K562 (cell line): ENCODE data around the gene PAN2. TPM values are rescaled to one million over a fixed set of nuclear protein-coding genes. Genes with fewer than 3 reads are reported as not detected.

Source experiments
- ATAC-seq: fragments of 200-7000 bp; cut with Tn5 transposase; 3 replicates; pipeline ENCODE4 v1.9.1; 2020; ENCODE audit warnings: moderate library complexity
- BruUV-seq: library from RNA; stranded (reverse); fragments of 400-500 nt; replicated peaks from 2 replicates; lab custom pipeline; 2021; lab: Mats Ljungman, UMichigan
- CTCF ChIA-PET: fragments of 300-600 bp; formaldehyde crosslinking; extraction: SDS; loops from one replicate; lab custom pipeline; 2021; ENCODE audit warnings: low intra/inter-chr PET ratio; lab: Yijun Ruan, JAX
- POLR2A ChIA-PET: fragments of 300-600, 350-650 bp; sonication (Branson Sonifier 250); formaldehyde crosslinking; extraction: SDS; loops from one replicate; lab custom pipeline; 2021; ENCODE audit warnings: antibody characterized with exemption, inconsistent platforms; lab: Yijun Ruan, JAX
- DNase-seq, 4 experiments: peaks; one replicate each; pipeline versions ENCODE4 v3.0.0 to v3.0.0-alpha.2; 2011 to 2018; ENCODE audit warnings: low spot score in 3 of 4, mixed read lengths in 3 of 4; ENCODE audit errors: extremely low read depth in 1 of 4
- FAIRE-seq: peaks from 2 replicates; lab custom pipeline; 2011; peaks lifted over from hg19 to GRCh38; lab: Jason Lieb, UNC
- H2AFZ ChIP-seq: 2 replicates; pipeline ENCODE4 v1.6.0; 2011; ENCODE audit warnings: low read depth, low read length, control low read depth, inconsistent platforms
- H3K27ac ChIP-seq: fragments of 200-600 bp; 3 replicates; pipeline ENCODE4 v1.8.0; 2011; ENCODE audit warnings: low read depth, mild to moderate bottlenecking, control low read depth, inconsistent platforms, low read length, moderate library complexity, mixed read lengths; ENCODE audit errors: extremely low read depth
- H3K27me3 ChIP-seq, 2 experiments: fragments of 300-600 bp in 1 of 2; 2 replicates in 1 of 2; 3 replicates in 1 of 2; pipeline versions ENCODE4 v1.6.0 to v1.8.0; 2011; ENCODE audit warnings: inconsistent platforms in 2 of 2, low read length in 2 of 2, mild to moderate bottlenecking in 1 of 2, mixed read lengths in 1 of 2, moderate library complexity in 1 of 2; ENCODE audit not compliant: control insufficient read depth in 2 of 2, insufficient read depth in 2 of 2
- H3K36me3 ChIP-seq: fragments of 300-600 bp; 3 replicates; pipeline ENCODE4 v1.8.0; 2011; ENCODE audit warnings: mild to moderate bottlenecking, low read length, inconsistent platforms; ENCODE audit not compliant: control insufficient read depth, insufficient read depth
- H3K4me1 ChIP-seq, 2 experiments: fragments of 200-600 bp in 1 of 2; replicated peaks in 1 of 2; 2 replicates in 1 of 2; 3 replicates in 1 of 2; pipeline versions ENCODE4 v1.5.1 to v1.8.0; 2011; ENCODE audit warnings: inconsistent platforms in 2 of 2, low read length in 2 of 2, mild to moderate bottlenecking in 1 of 2, mixed read lengths in 1 of 2, moderate library complexity in 1 of 2; ENCODE audit not compliant: control insufficient read depth in 2 of 2, insufficient read depth in 2 of 2
- H3K4me2 ChIP-seq: 2 replicates; pipeline ENCODE4 v1.6.1; 2011; ENCODE audit warnings: low read length, control low read depth, inconsistent platforms, mixed read lengths; ENCODE audit not compliant: insufficient read depth
- H3K4me3 ChIP-seq: fragments of 200-600 bp; sonication (generic), shearing (Covaris generic); 2 replicates; pipeline ENCODE4 v1.5.1; 2016; ENCODE audit warnings: control low read depth, inconsistent platforms
- H3K79me2 ChIP-seq: fragments of 200-600 bp; 3 replicates; pipeline ENCODE4 v1.8.0; 2011; ENCODE audit warnings: low read length, inconsistent platforms; ENCODE audit not compliant: control insufficient read depth, insufficient read depth
- H3K9ac ChIP-seq, 2 experiments: 2 replicates each; pipeline versions ENCODE4 v1.6.0 to v1.6.1; 2011; ENCODE audit warnings: low read depth in 2 of 2, low read length in 2 of 2, control low read depth in 1 of 2, inconsistent platforms in 1 of 2, mild to moderate bottlenecking in 1 of 2, mixed read lengths in 1 of 2; ENCODE audit not compliant: insufficient read depth in 1 of 2
- H3K9me1 ChIP-seq: one replicate; pipeline ENCODE4 v1.6.0; 2011; ENCODE audit warnings: inconsistent platforms, mild to moderate bottlenecking, low read length, moderate library complexity; ENCODE audit not compliant: control insufficient read depth, insufficient read depth
- H3K9me3 ChIP-seq: replicated peaks from 2 replicates; pipeline ENCODE4 v1.5.1; 2011; ENCODE audit warnings: low read depth, low read length, inconsistent platforms; ENCODE audit not compliant: control insufficient read depth, insufficient read depth
- H4K20me1 ChIP-seq: replicated peaks from 2 replicates; pipeline ENCODE4 v1.6.1; 2011; ENCODE audit warnings: low read length, inconsistent platforms, mixed read lengths; ENCODE audit not compliant: control insufficient read depth, insufficient read depth
- ESRRB ChIP-seq: fragments of 250-450 bp; sonication (Bioruptor Pico); IDR thresholded peaks from 2 replicates; pipeline ENCODE4 v1.5.0; 2020; ENCODE audit warnings: mild to moderate bottlenecking, moderate library complexity, borderline replicate concordance
- ETV5 ChIP-seq: sonication (generic); formaldehyde crosslinking; IDR thresholded peaks from 2 replicates; pipeline ENCODE4 v1.4.0; 2020; ENCODE audit warnings: low read depth, mild to moderate bottlenecking, missing genetic modification reagents
- MCM3 ChIP-seq: fragments of 450-650 bp; IDR thresholded peaks from 2 replicates; pipeline ENCODE4 v1.6.1; 2016
- PRPF4 ChIP-seq: fragments of 200-400 bp; formaldehyde crosslinking; IDR thresholded peaks from one replicate; pipeline ENCODE4 v1.6.1; 2017; ENCODE audit warnings: low read length, low read depth, mild to moderate bottlenecking; ENCODE audit not compliant: insufficient read depth, poor library complexity, severe bottlenecking
- PYGO2 ChIP-seq: fragments of 450-650 bp; IDR thresholded peaks from 2 replicates; pipeline ENCODE4 v1.6.1; 2016; ENCODE audit warnings: mild to moderate bottlenecking, missing genetic modification characterization, moderate library complexity, missing compliant biosample characterization
- SAFB2 ChIP-seq: fragments of 200-400 bp; formaldehyde crosslinking; IDR thresholded peaks from 2 replicates; pipeline ENCODE4 v1.6.1; 2018; ENCODE audit warnings: borderline replicate concordance, low read length, low read depth, moderate library complexity; ENCODE audit not compliant: severe bottlenecking
- ZNF174 ChIP-seq: fragments of 250-450 bp; sonication (Bioruptor Pico); IDR thresholded peaks from 2 replicates; pipeline ENCODE4 v1.4.0; 2020; ENCODE audit warnings: mild to moderate bottlenecking
- WGBS: fragments of 100-300 bp; shearing (Covaris generic); methylation state at CpG from one replicate; pipeline ENCODE4 v1.1.6; 2016; ENCODE audit warnings: low coverage, mixed read lengths; ENCODE audit not compliant: insufficient coverage; ENCODE audit errors: missing lambda C conversion rate; 5-methylcytosine and 5-hydroxymethylcytosine counted together
- in situ Hi-C: fragments of 300-500 bp; cut with MboI; formaldehyde crosslinking; loops from 4 replicates; pipeline ENCODE4 v1.15.0; 2018; ENCODE audit warnings: inconsistent platforms, mixed read lengths
- intact Hi-C: fragments of 100-400 bp; cut with micrococcal nuclease; formaldehyde crosslinking; loops from 2 replicates; pipeline ENCODE4 v1.14.2; 2022
- polyA plus RNA-seq, 8 experiments: library from polyadenylated mRNA; depleted of rRNA in 4 of 8; stranded (reverse) in 5 of 8; unstranded in 3 of 8; fragments of >200 nt; fragmentation: Nextera tagmentation in 2 of 8; fragmentation: Illumina TruSeq in 1 of 8; extraction: Ambion mirVana in 2 of 8; extraction: Trizol in 1 of 8; gene quantifications; 2 replicates each; pipeline versions ENCODE4 v1.2.1 to v1.2.3, GENCODE V29; 2011 to 2014; ENCODE audit warnings: inconsistent platforms in 1 of 8, missing spikeins in 1 of 8
- total RNA-seq, 7 experiments: library from RNA; depleted of rRNA in 6 of 7; stranded (reverse); fragments of >200 nt in 6 of 7; fragmentation: Illumina TruSeq in 2 of 7; extraction: Trizol in 2 of 7; gene quantifications; 2 replicates each; pipeline versions ENCODE4 v1.2.1 to v1.2.3, GENCODE V29; 2011 to 2021; ENCODE audit warnings: low replicate concordance in 1 of 7
- TF ChIP-seq, protein P1 (sequence below): fragments of 450-650 bp; formaldehyde crosslinking; IDR thresholded peaks from 2 replicates; pipeline ENCODE4 v1.4.0; 2020; ENCODE audit warnings: mild to moderate bottlenecking, moderate library complexity
- TF ChIP-seq, protein P2 (sequence below): fragments of 250-450 bp; sonication (Bioruptor Pico); IDR thresholded peaks from 2 replicates; pipeline ENCODE4 v1.5.0; 2021; ENCODE audit warnings: mild to moderate bottlenecking, borderline replicate concordance
- TF ChIP-seq, protein P3 (sequence below), 2 experiments: fragments of 450-650 bp in 1 of 2; IDR thresholded peaks; 2 replicates each; pipeline ENCODE4 v1.6.1; 2011 to 2017; ENCODE audit warnings: low read depth in 2 of 2, antibody characterized with exemption in 1 of 2, borderline replicate concordance in 1 of 2, low read length in 1 of 2, mild to moderate bottlenecking in 1 of 2, mixed read lengths in 1 of 2; ENCODE audit not compliant: control insufficient read depth in 1 of 2
- TF ChIP-seq, protein P4 (sequence below), 2 experiments: fragments of 450-650 bp in 1 of 2; sonication (generic) in 1 of 2; formaldehyde crosslinking in 1 of 2; IDR thresholded peaks in 1 of 2; conservative IDR thresholded peaks in 1 of 2; 2 replicates each; pipeline versions ENCODE4 v1.6.1 to v1.8.1; 2016 to 2023; ENCODE audit warnings: mild to moderate bottlenecking in 2 of 2, moderate library complexity in 2 of 2, inconsistent platforms in 1 of 2, missing genetic modification reagents in 1 of 2

Gene PAN2
- total and polyA plus RNA-seq, 9 of the 15 experiments (the other 6 are each of a cell fraction or from before 2014, with no cell fraction given): 15.0 to 66.1 (median 25.9) TPM

DNA sequence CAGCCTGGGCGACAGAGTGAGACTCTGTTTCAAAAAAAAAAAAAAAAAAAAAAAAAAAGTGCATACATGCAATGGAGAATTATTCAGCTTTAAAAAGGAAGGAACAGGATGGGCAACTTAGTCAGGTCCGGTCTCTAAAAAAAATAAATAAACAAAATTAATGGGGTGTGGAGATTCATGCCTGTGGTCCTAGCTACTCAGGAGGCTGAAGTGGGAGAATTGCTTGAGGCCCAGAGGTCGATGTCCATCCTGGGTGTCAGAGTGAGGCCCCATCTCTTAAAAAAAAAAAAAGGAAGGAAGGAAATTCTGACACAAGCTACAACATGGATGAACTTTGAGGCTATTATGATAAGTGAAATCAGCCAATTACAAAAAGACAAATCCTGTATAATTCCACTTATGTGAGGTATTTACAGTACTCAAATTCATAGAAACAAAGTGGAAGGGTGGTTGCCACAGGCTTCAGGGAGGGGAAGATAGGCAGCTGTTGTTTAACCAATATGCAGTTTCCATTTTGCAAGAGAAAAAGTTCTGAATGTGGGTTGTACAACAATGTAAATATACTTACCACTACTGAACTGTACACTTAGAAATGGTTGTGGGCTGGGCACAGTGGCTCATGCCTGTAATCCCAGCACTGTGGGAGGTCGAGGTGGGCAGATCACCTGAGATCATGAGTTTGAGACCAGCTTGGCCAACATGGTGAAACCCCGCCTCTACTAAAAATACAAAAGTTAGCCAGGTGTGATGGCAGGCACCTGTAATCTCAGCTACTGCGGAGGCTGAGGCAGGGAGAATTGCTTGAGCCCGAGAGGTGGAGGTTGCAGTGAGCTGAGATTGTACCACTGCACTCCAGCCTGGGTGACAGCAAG lies 41.2 kb upstream of the PAN2 start:
- ChIA-PET POLR2A (interaction anchor here (0.6 to 0.7 kb wide), 3 partner anchors 12 to 859 kb away, joined by 3 to 4 read pairs (median 4); partner anchors contain the start of gene APOF), CTCF (no interaction called here)
- H3K4me3 ChIP-seq: no peak overlapping the region
- in situ Hi-C loops (no loop called here), intact Hi-C loops (loop anchor here (5.0 kb wide), 2 partner anchors 58 to 72 kb away; partner anchors contain the start of genes CNPY2 and TIMELESS)
- H3K36me3 ChIP-seq: no peaks in the 10 kb centered on the region
- FAIRE-seq (no peak), DNase-seq (no peak), ATAC-seq (no peak)
- H3K9ac ChIP-seq: no peak overlapping the region
- no peaks in the 10 kb centered on the region for H3K27me3 ChIP-seq
- H3K4me1 ChIP-seq: peaks cover 22 to 24% of the 10 kb centered on the region in 2 experiments; a peak in 4 of 5 replicates
- no peaks in the 10 kb centered on the region for H4K20me1 ChIP-seq
- WGBS: 71% methylated on average over 7 of the region's 7 CpGs
- no peaks in the 10 kb centered on the region for H3K9me1 ChIP-seq
- no peak overlapping the region for H3K27ac ChIP-seq
- BruUV-seq: no TSS peak
- no peaks in the 10 kb centered on the region for H3K79me2 ChIP-seq
- no peaks in the 10 kb centered on the region for H3K9me3 ChIP-seq
- H3K4me2 ChIP-seq: no peak overlapping the region
- peak overlapping the region; percentile 65 for H2AFZ ChIP-seq
- TF ChIP-seq PRPF4 (no peak), SAFB2 (no peak), MCM3 (no peak), ETV5 (CRISPR knock-in tag) (no peak), ZNF174 (CRISPR knock-in tag) (no peak), ESRRB (CRISPR knock-in tag) (no peak), PYGO2 (tag) (no peak)
- TF ChIP-seq, protein P1, sequence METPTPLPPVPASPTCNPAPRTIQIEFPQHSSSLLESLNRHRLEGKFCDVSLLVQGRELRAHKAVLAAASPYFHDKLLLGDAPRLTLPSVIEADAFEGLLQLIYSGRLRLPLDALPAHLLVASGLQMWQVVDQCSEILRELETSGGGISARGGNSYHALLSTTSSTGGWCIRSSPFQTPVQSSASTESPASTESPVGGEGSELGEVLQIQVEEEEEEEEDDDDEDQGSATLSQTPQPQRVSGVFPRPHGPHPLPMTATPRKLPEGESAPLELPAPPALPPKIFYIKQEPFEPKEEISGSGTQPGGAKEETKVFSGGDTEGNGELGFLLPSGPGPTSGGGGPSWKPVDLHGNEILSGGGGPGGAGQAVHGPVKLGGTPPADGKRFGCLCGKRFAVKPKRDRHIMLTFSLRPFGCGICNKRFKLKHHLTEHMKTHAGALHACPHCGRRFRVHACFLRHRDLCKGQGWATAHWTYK (CRISPR knock-in tag): no peak
- TF ChIP-seq, protein P2, sequence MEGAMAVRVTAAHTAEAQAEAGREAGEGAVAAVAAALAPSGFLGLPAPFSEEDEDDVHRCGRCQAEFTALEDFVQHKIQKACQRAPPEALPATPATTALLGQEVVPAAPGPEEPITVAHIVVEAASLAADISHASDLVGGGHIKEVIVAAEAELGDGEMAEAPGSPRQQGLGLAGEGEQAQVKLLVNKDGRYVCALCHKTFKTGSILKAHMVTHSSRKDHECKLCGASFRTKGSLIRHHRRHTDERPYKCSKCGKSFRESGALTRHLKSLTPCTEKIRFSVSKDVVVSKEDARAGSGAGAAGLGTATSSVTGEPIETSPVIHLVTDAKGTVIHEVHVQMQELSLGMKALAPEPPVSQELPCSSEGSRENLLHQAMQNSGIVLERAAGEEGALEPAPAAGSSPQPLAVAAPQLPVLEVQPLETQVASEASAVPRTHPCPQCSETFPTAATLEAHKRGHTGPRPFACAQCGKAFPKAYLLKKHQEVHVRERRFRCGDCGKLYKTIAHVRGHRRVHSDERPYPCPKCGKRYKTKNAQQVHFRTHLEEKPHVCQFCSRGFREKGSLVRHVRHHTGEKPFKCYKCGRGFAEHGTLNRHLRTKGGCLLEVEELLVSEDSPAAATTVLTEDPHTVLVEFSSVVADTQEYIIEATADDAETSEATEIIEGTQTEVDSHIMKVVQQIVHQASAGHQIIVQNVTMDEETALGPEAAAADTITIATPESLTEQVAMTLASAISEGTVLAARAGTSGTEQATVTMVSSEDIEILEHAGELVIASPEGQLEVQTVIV (CRISPR knock-in tag): no peak
- TF ChIP-seq, protein P3, sequence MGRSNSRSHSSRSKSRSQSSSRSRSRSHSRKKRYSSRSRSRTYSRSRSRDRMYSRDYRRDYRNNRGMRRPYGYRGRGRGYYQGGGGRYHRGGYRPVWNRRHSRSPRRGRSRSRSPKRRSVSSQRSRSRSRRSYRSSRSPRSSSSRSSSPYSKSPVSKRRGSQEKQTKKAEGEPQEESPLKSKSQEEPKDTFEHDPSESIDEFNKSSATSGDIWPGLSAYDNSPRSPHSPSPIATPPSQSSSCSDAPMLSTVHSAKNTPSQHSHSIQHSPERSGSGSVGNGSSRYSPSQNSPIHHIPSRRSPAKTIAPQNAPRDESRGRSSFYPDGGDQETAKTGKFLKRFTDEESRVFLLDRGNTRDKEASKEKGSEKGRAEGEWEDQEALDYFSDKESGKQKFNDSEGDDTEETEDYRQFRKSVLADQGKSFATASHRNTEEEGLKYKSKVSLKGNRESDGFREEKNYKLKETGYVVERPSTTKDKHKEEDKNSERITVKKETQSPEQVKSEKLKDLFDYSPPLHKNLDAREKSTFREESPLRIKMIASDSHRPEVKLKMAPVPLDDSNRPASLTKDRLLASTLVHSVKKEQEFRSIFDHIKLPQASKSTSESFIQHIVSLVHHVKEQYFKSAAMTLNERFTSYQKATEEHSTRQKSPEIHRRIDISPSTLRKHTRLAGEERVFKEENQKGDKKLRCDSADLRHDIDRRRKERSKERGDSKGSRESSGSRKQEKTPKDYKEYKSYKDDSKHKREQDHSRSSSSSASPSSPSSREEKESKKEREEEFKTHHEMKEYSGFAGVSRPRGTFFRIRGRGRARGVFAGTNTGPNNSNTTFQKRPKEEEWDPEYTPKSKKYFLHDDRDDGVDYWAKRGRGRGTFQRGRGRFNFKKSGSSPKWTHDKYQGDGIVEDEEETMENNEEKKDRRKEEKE (IDR thresholded peaks at IDR 0.05; ENCODE audit: borderline replicate concordance in 1 of 2, control insufficient read depth in 1 of 2, low read depth in 2 of 2, low read length in 1 of 2): no peak
- TF ChIP-seq, protein P4, sequence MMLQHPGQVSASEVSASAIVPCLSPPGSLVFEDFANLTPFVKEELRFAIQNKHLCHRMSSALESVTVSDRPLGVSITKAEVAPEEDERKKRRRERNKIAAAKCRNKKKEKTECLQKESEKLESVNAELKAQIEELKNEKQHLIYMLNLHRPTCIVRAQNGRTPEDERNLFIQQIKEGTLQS (IDR thresholded peaks at IDR 0.05): no peak
- TF ChIP-seq, protein P4 (CRISPR knock-in tag; conservative IDR thresholded peaks at IDR 0.05): no peak
